HG02571 (cell line): Measurements from ENCODE around the gene CDK13.
"Not testable (repeated sequence)": the region's sequence is repeated elsewhere in the genome, so short reads cannot be mapped to it uniquely, and the experiment has no call there.

ENCODE experiments used
- ATAC-seq: cut with Tn5 transposase; IDR thresholded peaks from one replicate; pipeline ENCODE4 v1.9.1; 2021; ENCODE audit warnings: mild to moderate bottlenecking, moderate library complexity; ENCODE audit not compliant: unreplicated experiment

Gene CDK13

DNA sequence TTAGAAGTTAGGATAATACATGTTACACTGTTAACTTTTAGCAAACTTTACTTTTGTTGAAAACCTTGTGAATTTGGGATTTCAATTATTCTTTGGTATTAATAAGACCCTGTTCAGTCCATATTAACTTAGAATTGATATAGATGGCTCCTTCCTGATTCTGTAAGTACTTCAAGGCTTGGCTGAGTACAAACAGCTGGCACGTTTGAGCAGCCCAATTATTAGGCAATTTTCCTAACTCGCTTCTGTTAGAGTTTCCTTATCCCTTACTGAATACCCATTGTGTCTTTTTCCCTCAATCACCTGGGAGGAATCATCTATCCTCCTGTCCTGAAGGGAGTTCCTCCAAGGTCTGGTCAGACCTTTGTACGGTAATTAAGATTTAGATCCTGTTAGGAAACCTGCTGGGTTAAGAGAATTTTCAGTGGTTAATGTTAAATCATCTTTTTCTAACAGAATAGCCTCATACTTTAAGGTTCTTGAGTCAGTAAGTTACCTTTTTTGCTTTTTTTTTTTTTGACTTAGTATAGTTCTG lies 195.6 kb downstream of the CDK13 start:
- not testable (repeated sequence) for ATAC-seq

DNA sequence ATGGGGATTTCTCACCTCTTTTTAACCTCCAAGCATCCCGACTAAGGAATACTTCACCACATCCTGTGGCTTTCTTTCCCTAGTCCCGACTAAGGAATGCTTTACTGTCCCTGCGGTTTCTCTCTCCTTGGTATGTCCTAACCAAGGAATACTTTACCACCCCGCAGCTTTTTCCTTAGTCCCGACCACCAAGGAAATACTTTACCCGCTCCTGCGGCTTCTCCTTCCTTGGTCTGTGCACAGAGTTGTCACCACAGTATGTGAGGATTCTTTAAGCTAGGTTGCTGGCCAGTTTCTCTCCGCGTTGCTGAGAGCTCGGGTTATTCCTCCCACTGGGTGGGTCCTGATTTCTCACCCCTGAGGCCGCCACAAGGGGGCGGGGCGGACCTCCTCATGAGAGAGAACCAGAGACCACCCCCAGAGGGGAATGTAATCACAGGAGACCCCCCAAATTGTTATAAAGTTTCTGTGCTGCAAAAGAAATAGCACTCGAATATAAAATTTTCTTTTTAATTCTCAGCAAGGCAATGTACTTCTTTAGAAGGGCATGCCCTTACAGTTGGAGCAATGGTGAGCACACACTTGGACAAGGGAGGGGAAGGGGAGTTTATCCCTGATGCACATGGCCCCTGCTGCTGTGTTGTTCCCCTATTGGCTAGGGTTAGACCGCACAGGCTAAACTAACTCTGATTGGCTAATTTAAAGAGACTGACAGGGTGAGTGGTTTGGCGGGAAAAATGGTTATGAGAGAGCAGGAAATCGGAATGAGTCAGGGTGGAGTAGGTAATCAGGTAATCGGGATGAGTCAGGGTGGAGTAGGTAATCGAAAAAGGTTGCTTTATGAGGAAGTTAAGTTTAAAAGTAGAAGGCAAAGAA lies 197.6 kb downstream of the CDK13 start:
- ATAC-seq: no peak

DNA sequence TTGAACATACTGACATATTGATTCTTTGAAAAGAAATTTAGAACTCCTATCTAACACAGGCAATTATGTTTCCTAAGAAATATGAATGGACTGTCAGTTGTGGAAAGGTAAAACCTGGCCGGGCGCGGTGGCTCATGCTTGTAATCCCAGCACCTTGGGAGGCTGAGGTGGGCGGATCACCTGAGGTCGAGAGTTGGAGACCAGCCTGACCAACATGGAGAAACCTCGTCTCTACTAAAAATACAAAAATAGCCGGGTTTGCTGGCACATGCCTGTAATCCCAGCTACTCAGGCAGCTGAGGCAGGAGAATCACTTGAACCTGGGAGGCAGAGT lies 198.2 kb downstream of the CDK13 start:
- ATAC-seq: not testable (repeated sequence)

DNA sequence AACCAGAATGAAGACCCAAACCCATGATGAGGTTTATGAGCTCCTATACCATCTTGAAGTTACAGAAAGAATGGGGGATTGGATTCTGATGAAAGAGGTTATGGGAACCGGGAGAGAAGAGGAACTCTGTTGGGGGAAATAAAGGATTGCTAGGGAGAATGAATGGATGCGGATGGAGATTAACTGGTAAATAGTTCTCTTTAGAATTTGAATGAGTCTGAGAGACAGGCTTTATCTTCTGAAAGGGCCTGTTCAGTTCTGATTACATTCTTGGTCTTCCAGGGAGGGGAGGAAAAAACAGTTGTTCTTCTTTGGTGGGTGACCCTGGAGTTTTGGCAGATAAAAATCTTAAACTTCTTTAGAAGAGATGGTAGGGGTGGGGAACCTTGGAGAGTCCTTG lies 198.6 kb downstream of the CDK13 start:
- ATAC-seq: no peak
